Measurements from ENCODE around the gene CGN. TPM values are rescaled to one million over a fixed set of nuclear protein-coding genes. Genes with fewer than 3 reads are reported as not detected.

Gene CGN
- total RNA-seq, 2 donors from 2014 or later, result 3.3 to 5.4 TPM

DNA sequence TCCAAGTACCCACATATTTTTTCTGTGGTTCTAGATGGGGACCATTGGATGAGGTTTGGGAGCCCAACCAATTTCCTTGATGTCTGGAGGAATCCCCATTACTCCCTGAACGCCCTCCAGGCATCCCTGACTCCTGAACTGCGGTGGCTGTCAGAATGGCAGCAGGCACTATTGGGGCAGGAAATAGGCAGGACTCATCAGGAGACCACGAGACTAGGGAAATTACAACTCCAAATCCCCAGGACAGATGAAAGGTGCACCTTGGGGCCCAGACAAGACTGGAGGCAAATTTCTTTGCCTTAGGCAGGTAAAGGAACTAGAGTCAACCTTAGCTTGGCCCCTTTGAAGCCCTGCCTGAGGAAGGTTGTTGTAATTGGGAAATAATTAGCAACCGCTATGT, 1.1 kb downstream of the CGN start:
- Histone ChIP-seq H3K27ac (no peak overlapping the region), H3K4me3 (peak overlapping the region in 1 of 2 donors; percentile 71), H3K4me1 (peaks cover 0 to 20% of the 10 kb centered on the region in 2 donors), H3K36me3 (no peaks in the 10 kb centered on the region), H3K9me3 (no peaks in the 10 kb centered on the region), H3K27me3 (no peaks in the 10 kb centered on the region)
- TF ChIP-seq, protein P1, sequence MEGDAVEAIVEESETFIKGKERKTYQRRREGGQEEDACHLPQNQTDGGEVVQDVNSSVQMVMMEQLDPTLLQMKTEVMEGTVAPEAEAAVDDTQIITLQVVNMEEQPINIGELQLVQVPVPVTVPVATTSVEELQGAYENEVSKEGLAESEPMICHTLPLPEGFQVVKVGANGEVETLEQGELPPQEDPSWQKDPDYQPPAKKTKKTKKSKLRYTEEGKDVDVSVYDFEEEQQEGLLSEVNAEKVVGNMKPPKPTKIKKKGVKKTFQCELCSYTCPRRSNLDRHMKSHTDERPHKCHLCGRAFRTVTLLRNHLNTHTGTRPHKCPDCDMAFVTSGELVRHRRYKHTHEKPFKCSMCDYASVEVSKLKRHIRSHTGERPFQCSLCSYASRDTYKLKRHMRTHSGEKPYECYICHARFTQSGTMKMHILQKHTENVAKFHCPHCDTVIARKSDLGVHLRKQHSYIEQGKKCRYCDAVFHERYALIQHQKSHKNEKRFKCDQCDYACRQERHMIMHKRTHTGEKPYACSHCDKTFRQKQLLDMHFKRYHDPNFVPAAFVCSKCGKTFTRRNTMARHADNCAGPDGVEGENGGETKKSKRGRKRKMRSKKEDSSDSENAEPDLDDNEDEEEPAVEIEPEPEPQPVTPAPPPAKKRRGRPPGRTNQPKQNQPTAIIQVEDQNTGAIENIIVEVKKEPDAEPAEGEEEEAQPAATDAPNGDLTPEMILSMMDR (IDR thresholded peaks at IDR 0.05), result no peak
- DNase-seq (ENCODE audit: low spot score), result no peak

DNA sequence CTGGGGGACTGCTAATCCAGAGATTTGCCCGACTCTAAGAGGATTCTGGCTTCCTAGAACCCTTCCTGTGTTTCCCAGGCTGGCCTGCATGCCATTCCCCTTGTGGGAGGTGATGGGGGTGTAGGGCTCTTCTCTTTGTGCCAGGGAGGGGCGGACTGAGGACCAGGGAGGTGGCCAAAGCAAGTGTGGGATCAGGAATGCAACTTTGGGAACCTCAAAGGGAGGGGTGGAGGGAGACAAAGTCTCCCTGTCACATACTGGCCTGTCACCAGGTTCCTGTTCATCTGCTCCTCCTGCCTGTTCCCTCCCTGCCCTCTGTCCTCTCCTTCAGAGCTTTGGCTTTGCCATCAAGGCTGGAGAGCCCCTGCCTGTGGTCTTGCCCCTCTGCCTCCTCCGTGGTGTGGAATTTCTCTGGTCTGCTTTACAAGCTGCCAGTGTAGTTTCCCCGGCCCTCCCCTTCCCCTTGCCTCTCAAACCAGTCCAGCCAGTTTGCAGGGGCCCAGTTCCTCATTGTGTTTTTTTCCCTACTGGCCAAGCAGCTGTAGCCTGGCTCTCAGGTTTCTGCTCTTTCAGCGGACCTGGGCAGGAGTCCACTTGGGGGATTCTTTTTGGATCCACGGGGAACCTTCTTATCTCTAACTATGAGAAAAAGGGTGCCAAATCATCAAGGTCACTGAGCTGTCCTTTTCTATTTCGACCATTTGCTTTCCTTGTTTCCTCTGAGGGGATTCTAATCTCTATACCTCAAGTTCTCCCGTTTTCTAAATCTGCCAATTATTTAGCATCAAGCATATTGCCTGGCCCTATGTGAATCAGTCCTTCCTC, 1.8 kb downstream of the CGN start:
- DNase-seq (ENCODE audit: low spot score), result no peak
- TF ChIP-seq, protein P1 (IDR thresholded peaks at IDR 0.05), result no peak
- Histone ChIP-seq H3K27me3 (no peaks in the 10 kb centered on the region), H3K27ac (no peak overlapping the region), H3K4me1 (peaks cover 0 to 20% of the 10 kb centered on the region in 2 donors), H3K36me3 (no peaks in the 10 kb centered on the region), H3K4me3 (no peak overlapping the region), H3K9me3 (no peaks in the 10 kb centered on the region)

DNA sequence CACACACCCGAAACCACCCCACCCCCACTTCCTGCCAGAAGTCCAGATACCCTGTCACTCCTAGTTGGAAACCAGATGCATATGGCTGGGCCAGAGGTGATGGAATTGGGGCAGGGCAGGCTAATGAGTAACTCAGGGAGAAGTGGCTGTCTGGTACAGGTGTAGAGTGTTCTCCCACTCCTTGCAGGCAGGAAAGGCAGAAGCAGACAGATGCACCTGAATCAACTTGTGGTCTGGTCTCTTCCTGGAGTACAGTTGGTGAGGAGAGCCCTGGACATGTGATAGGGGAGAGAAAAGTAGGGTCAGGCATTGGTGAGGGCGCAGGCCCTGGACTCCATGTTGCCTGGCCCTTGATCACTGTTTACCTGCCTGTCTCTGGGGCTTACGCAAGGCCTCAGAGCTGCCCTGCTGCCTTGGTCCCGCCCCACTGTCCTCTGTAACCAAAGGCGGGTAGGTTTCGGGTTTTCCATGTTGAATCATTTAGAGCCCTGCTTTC, 2.5 kb downstream of the CGN start:
- H3K9me3 ChIP-seq, result no peaks in the 10 kb centered on the region
- peaks cover 0 to 20% of the 10 kb centered on the region in 2 donors for H3K4me1 ChIP-seq
- H3K36me3 ChIP-seq, result no peaks in the 10 kb centered on the region
- DNase-seq (ENCODE audit: low spot score), result no peak
- H3K4me3 ChIP-seq, result no peak overlapping the region
- TF ChIP-seq, protein P1 (IDR thresholded peaks at IDR 0.05), result no peak
- no peaks in the 10 kb centered on the region for H3K27me3 ChIP-seq
- no peak overlapping the region for H3K27ac ChIP-seq

DNA sequence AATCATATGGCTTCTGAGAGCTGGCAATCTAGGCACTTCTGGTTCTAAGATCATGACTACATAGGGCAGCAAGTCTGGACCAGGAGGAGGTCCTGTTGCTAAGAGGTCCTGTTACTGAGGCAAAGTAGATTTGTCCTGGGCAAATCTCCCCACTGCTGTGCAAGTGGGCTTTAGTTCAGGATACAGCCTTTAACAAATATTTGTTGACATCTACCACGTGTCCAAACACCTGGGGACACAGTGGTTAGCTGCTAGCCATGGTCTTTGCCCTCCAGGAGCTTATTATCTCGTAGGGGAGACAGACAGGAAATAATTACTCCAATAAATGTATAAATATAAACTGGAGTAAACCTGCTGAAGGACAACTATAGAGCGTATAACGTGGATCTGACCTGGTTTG, 3.2 kb downstream of the CGN start:
- no peak for DNase-seq (ENCODE audit: low spot score)
- H3K4me3 ChIP-seq, result no peak overlapping the region
- no peaks in the 10 kb centered on the region for H3K9me3 ChIP-seq
- H3K27ac ChIP-seq, result no peak overlapping the region
- H3K4me1 ChIP-seq, result peaks cover 0 to 20% of the 10 kb centered on the region in 2 donors
- TF ChIP-seq, protein P1 (IDR thresholded peaks at IDR 0.05), result no peak
- no peaks in the 10 kb centered on the region for H3K27me3 ChIP-seq
- no peaks in the 10 kb centered on the region for H3K36me3 ChIP-seq

DNA sequence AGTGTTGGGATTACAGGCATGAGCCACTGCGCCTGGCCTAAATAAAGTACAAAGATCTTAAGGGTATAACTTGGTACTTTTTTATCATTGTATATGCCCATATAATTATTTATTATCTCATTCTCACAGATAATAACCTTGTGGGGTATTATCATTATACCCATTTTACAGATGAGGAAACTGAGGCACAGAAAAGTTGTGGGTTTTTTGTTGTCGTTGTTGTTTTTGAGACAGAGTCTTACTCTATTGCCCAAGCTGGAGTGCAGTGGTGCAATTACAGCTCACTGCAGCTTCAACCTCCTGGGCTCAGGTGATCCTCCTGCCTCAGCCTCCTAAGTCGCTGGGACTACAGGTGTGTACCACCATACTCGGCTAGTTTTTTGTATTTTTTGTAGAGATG, 4.1 kb downstream of the CGN start:
- no peaks in the 10 kb centered on the region for H3K9me3 ChIP-seq
- H3K27me3 ChIP-seq, result no peaks in the 10 kb centered on the region
- H3K4me1 ChIP-seq, result peaks cover 0 to 18% of the 10 kb centered on the region in 2 donors
- H3K4me3 ChIP-seq, result no peak overlapping the region
- DNase-seq (ENCODE audit: low spot score), result no peak
- H3K27ac ChIP-seq, result no peak overlapping the region
- no peaks in the 10 kb centered on the region for H3K36me3 ChIP-seq
- TF ChIP-seq, protein P1 (IDR thresholded peaks at IDR 0.05), result no peak
